GM18909 (cell line): ENCODE results near the gene DOCK1.

Experiments used
- ATAC-seq: cut with Tn5 transposase; IDR thresholded peaks from one replicate; pipeline ENCODE4 v1.9.1; 2021; ENCODE audit warnings: mild to moderate bottlenecking; ENCODE audit not compliant: unreplicated experiment, poor library complexity

The DOCK1 gene

DNA sequence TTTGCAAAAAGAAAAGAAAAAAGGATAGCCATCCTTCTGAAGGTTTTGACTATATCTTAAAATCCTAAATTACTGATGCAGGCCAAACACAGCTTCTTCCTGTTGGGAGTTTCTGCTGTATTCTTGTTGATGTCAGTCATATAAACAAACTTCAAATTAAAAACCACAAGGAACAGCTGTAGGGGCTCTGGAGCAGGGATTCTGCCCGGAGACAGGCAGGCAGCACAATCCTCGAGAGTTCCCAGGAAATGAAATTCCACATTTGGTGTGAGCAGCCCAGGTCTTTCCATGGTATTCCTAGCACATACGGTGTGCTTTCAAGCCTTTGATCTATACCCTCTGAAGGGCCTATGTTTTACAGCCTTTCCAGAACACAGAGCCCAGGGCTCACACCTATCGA, 248.0 kb downstream of the DOCK1 start:
- ATAC-seq = no peak

DNA sequence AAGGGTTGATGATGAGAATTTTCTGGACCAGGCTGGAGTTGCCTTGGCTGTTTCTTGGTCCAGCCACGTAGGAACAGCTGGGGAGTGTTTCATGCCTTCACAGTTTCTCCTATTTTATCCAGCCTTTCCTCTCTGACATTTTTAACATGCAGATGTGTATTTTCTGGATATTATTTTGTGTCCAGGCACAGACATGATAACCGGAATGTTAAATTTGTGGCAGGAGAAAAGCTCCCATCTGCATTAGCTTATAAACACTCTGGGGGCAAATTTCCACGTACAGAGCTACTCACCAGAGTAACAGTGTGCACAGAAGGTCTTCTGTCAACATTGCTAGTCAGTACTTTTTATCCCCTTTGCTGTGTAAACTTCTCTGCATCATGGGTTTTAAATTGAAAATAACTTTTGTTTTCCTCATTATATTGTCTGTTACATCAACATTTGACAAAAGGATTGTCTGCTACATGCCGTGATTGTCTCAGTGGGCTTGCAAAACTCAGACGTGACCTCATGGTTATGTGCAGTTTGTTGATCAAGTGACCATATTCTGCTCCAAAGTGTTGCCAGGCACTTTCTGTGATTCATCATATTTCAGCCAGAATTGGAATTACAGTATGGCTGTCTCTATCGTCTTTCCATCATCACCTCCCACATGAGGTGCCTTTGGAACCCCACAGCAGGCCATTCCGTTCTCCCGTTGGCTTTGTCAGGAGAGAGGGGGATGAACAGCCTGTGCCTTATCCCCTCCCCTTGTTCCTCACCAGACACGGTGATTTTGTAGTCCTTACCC, 249.8 kb downstream of the DOCK1 start:
- ATAC-seq = no peak

DNA sequence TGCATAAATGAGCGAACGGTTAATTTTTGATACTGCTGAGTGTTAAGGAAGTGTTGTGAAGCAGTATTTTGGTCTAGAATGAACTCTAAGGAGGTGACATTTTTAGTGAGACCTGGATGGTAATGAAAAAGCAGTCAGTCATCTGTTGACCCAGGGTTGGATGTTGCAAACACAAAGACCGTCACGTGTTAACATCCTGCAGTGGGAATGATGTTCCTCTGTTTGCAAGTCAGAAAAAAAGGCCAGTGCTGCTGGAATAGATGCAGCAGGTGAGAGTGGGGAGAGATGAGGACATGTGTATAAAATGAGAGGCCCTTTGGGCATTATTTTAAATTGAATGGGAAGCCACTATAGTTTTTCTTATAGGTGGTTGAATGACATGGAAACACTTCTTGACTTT, 251.9 kb downstream of the DOCK1 start:
- no peak for ATAC-seq

DNA sequence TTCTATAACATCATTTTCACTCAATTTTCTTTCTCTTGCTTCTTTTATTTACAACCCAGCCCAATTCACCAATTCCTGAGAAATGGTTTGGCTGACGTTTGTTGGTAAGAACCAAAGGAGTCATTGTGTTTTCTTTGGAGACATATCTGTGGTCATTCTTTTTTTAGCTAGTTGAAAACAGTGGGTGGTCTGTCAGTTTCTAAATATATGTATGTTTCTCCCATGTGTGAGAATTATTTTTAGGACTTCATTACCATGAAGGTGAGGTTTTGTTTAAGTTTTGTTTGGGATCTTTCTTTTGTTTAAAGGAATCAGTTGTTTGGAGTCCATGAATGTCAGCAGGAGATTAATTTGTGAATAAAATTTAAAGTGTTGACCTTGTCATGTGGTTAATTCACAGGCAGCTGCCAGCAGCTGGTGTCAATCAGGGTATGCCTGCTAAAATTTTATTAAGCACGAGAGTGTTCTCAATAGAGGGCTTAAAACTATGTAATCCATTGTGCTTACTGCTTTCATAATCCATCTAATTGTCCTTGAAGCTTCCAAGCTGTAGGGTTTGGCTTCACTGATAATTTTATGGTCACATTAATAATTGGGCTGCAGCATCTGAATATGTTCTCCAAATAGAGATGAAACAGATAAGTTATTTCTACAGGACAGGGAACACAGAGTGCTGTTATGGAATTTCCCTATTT, 252.4 kb downstream of the DOCK1 start:
- no peak for ATAC-seq

DNA sequence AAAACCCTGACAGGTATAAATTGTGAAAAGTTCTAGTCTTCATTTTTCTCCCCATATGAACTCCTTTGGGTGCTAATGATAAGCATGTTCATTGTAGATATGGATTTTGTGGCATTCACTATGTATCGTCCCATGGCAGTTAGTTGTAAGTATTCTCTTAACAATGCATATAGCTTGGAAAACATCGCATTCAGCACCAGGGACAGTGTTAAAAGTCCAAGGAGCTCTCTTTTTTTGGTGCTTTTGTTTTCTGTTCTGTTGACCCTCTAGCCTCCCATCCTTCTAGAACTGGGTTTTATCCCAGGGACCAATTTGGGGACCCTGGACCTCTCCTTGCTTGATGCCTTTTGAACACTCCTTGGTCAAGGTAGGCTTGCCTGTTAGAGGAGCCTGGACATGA, 253.4 kb downstream of the DOCK1 start:
- ATAC-seq = no peak

DNA sequence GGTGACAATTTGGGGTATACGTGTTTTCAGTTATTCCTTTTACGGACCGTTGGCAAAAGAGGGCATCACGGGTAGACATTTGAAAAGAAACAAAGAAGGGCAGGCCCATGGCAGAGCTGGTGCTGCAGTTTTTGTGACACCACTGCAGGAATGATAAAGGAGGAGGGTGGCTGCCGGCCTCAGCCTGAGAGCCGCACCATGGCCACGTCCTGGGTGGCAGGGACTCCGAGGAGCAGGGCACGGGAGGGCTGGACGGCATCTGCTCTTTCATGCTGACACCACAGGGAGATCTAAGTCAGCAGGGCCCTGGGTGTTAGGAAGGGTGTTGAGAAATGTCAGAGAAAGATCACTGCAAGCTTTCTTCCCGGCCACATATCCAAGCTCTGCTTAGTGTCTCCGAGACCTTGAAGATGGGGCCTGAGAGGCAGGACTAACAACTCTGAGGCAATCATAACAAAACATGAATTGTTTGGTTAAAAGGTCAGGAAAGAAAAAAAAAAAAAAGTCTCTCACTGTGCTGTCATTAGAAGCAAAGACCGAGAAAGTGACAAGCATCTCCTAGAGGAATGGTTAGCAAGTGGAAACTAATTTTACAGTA, 254.5 kb downstream of the DOCK1 start:
- no peak for ATAC-seq

DNA sequence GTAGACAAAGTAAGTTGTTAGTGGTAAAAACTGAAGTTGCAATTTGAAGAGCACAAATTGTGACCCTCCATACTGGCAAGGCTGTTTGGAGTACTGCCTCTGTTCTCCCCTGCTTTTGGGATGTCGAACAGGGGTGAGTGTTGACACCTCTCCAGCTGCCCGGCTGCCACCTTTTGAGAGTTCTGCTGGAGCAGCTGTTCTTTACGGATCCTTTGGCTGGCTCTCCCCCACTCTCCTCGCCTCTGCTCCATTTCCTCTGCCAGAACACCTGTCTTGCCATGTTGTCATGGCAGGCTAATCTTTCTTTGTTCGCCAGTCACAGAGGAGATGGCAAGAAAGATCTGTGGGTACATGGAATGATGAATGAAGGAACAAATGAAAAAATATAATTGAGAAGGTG, 256.3 kb downstream of the DOCK1 start:
- no peak for ATAC-seq

DNA sequence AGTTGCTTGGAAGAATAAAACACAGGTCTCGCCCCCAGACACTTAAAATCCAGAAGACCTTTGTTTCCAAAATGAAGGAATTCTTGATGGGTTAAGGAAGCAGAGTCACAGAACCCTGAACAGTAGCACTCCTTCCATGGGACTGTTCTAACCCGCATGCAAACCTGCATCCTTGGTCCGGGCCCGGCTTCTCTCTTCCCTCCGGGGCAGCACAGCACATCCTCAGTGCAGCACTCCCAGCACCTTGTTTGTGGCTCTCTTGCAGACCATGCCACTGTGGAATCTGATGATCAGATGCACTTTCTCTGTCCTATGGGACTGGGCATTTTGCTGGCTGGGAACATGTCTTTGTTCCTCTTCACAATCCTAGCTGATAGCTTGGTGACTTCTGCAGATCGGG, 257.6 kb downstream of the DOCK1 start:
- ATAC-seq = no peak

DNA sequence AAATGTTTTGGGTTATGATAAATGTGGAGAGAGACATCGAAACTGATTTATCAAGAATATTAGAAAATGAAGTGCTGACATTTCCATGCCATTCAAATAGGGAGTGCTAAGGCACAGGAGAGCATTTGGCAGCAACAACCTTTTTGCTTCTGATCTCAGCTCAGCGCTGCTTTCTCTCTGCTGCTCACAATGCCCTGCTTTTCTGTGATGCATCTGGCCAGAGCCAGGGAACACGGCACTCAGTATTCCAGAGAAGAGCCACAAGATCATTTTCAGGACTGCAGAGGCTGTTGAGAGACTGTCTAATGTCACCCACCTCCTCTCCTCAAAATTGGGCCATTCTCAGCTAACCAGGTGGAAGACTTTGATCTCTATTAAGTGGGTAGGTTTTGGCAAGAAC, 263.0 kb downstream of the DOCK1 start:
- ATAC-seq = no peak

DNA sequence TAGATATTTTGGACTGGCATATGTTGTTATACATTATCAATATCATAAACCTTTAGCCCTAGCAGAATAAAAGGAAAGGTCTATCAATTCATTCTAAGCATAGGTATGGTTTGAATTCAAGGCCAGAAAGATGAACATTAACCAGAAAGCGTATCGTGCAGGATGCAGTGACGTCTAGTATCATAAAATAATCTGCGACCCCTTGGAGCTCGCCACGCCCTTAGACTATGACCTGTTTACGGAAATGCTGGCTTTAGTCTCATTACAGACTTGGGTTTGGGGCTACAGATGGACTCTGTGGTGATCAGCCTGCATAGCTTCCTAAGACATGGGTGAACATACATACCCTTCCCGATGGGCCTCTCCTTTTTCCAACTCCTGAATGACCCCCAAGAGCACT, 269.6 kb downstream of the DOCK1 start:
- no peak for ATAC-seq

DNA sequence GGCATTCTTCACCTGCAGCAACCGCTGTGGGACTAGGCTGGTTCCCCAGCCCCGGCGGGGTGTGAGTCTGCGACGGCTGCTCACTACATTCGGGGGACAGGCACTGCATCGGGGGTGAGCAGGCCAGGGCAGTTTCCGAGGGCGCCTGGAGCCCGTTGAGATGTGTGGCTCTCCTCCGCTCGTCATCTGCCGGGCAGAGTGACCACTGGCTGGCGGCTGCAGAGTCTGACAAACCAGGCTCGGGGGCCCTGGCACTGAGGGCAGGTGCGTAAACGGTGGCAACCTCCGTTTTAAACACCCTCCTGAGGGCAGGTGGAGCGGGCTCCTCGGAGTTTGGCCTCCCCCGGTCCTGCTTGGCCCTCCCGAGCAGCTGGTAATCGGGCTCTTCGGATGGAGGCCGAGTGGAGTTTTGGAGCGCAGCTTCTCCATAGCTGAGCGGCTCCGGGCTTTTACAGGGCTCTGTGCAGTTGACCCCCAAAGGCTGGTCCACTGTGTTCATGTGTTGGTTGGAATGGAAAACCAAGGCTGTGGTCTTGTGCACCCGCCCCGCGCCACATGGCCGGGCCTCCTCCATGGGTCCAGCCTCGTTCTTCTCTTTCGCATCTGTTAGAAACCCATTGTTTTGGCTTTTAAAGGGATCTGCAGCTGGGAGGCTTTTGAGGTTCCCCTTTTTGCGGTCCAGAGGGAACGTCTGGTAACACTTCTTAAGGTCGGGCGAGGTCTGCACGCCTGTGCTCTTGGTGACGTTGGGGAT, 270.3 kb downstream of the DOCK1 start:
- ATAC-seq = no peak

DNA sequence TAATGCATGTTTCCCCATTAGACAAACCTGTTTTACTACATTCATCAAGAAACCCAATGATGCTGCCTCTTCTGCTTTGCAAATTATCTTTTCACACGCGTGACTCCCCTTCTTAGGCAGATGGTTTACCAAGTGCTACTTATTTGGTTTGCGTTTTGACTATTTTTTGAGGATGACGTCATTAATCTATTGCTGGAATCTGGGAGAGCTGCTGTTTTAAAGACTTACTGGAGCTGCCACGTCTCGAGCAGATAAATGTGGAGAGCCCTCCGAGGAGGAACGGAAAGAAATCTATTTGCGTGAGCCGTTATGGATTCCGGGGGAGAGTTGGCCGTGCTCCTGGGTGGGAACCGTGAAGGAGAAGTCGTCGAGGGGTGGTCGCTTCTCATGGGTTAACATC, 271.4 kb downstream of the DOCK1 start:
- no peak for ATAC-seq

DNA sequence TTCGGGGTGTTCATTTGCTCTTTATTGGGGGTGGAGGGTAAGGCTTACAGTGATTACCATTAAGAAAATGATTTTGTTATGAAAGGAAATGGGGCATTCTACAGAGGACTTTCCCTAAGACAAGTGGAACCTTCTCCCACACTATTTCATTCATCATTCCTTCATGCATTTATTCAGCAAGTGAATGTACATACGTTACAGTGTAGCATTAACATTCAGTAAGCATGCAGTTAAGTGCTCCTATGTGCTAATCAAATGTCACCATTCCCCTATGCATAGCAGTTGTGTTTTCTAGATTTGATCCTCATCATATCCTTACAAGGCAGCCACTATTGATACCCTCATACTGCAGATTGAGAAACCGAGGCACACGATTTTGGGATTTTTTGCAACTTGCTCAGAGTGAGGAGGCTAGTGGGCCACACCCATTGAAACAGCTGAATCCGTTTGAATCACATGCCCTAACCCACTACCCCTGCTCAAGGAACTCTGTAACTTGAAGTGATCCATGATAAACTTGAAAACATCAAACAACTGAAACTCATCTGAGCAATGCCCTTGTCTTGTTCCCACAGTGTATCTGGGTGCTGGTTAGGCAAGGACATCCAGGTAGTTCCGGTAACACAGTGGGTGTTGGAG, 274.5 kb downstream of the DOCK1 start:
- ATAC-seq = no peak

DNA sequence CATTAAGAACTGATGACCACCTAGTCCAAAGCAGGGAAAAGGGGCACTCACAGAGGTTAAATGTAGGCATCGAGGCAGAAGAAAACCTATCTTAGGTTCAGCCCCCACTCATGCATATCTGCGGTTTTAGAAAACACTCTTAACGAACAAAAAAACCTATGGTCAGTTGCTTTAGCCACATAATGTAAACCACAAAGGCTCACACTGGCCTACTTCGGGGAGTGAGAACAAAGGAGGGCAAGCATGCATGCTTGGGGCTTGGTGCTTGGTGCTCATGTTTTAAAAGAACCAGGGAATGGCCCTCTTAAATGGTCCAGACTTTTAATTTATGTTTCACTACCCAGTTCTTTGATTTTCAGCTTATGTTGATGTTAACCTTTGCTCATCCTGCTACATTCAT, 276.9 kb downstream of the DOCK1 start:
- ATAC-seq = no peak

DNA sequence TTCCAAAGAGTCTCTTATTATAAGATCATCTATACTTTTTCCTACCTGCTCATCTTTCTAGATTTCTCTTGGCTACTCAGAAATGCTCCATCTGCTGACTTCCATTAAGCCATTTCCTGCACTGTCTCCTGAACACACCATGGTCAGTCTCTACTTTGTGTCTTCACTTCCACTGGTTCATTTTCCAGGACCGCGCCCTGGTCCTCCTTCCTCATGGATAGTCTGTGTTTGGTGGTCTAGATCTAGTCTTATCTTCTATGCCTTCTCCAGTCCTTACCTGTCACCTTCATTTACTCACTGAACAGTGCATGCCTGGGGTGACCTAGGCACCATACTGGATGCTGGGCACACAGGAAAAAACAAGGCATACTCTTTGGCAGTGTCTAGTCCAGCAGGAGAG, 279.4 kb downstream of the DOCK1 start:
- ATAC-seq = no peak

DNA sequence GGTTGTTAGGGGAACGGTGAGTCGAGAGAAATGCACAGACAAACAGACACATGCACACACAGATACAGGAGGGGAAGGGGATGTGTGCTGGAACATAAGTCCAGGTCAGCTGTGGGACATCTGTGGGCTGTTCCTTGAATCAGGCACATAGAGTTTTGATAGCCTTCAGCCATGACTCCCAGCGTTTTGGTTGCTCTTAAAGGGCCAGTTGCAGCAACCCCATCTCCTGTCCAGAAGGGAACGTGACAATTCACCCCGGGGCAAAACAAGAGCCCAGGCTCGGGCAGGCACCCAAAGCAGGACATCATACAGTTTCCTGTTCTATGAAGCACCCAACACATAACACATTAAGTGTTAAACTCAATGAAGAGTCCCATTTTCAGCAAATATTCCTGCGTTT, 281.6 kb downstream of the DOCK1 start:
- ATAC-seq = no peak

DNA sequence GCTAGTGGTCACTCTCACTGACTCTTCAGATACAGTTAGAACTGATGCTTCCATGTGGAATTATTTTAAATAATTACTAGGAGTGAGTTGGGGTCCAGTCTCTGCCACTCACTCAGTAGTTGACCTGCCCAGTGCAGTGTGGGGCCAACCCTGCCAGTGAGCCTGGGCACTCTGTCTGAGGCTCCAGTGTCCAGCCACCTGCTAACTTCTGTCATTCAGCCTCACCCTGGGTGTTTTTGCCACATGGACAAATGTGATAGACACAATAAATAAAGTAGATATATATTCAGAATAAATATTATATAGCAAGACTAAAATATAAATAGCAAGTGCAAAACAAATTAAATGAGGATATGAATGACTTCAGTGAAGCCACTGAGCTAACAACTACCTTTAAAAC, 284.0 kb downstream of the DOCK1 start:
- no peak for ATAC-seq

DNA sequence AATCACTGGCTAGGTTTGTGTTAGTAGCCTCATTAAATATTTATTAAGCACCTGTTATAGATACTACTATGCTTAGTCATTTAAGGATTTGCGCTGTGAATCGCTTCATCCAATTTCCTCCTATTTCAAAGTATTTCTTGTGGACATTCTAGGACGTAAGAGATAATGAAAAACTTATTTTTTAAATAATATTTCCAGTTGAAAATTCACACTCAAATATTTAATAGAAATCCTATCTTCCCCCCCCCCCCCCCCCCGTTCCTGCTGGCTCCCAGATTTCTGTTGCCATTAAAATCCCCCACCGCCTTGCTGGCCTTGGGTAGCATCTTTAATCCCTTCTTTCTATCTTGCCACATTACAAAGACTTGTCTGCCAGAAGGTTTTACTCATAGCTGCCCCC, 285.2 kb downstream of the DOCK1 start:
- no peak for ATAC-seq

DNA sequence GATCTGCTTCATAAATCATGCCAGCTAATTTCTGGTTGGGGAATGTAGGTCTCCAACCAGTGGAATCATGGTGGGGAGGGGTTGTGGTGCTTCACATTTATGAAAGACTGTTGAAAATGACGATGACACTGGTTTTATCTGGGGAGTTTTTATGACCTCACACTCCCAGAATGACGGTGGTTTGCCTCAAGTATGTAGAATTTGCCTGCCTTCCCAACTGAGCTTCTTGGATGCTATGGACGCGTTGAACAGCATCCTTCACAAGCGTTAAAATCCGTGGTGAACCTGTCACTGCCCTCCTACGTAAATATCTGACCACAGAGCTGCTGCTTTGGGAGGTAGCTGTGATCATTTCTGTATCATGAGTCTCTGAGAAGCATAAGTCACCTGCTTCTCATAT, 287.9 kb downstream of the DOCK1 start:
- no peak for ATAC-seq

DNA sequence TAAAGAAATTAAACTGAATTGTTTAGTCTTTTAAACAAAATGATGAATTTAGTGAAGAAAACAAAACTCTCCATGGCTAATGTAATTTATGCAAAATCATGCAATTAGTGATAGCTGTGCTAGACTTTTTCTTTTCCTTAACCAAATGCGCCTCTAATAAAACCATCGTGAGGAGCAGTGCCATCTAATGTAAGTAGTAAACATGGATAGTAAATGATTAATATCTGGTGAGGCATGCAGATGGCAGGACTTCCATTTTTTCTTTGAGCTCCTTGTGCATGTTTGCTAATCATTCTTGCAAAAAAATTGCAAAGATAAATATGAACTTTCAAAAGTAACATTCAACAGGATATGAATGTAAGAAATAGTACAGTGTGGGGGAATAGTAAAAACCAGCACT, 288.9 kb downstream of the DOCK1 start:
- ATAC-seq = no peak

DNA sequence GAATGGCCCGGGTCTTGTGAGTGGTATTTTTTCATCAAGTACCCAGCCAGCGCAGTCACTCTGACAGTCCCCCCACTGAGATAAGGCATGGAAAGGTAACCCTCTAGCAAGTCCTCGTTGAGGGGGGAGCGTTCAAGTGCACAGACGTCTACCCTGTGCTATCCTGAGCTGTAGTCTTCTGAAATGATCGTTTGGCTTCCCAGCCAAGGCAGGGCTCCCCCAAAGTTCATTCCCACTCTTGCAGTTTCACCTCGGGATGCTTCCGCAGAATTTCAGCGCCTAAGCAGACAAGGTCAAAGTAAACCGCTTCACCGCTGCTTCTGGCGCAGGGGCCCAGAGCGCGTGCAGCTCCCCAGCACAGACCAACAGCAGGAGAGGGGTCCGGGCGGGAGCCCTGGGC, 289.4 kb downstream of the DOCK1 start:
- ATAC-seq = no peak
